ENCODE results near the gene ZNF280C. TPM values are rescaled to one million over a fixed set of nuclear protein-coding genes. Genes with fewer than 3 reads are reported as not detected.

ZNF280C gene
- total RNA-seq, 1 donor from 2014 or later = 5.5 TPM

GRCh38 chrX:130186651-130187050 lies 82.0 kb downstream of the ZNF280C start:
- intact Hi-C loops (cut with DNase I) = no loop called here
- DNase-seq (ENCODE audit: low spot score) (no peak), ATAC-seq (no peak)

GRCh38 chrX:130184857-130185256 lies 83.8 kb downstream of the ZNF280C start:
- ATAC-seq = no peak

GRCh38 chrX:130184168-130184567 lies 84.5 kb downstream of the ZNF280C start:
- no peak for DNase-seq (ENCODE audit: low spot score)
- ATAC-seq = no peak
- intact Hi-C loops (cut with DNase I) = no loop called here

More at GRCh38 chrX:130184857-130185256, 83.8 kb downstream of the ZNF280C start:
- intact Hi-C loops (cut with DNase I) = no loop called here
- no peak for DNase-seq (ENCODE audit: low spot score)

GRCh38 chrX:130179579-130180215 lies 89.0 kb downstream of the ZNF280C start:
- DNase-seq (ENCODE audit: low spot score) (no peak), ATAC-seq (no peak)
- intact Hi-C loops (cut with DNase I) = no loop called here

GRCh38 chrX:130179170-130179569 lies 89.5 kb downstream of the ZNF280C start:
- intact Hi-C loops (cut with DNase I) = no loop called here
- DNase-seq (ENCODE audit: low spot score) (no peak), ATAC-seq (no peak)

GRCh38 chrX:130176942-130177341 lies 91.8 kb downstream of the ZNF280C start:
- DNase-seq (ENCODE audit: low spot score) = no peak
- intact Hi-C loops (cut with DNase I) = no loop called here

GRCh38 chrX:130176354-130176776 lies 92.3 kb downstream of the ZNF280C start:
- ATAC-seq (no peak), DNase-seq (ENCODE audit: low spot score) (no peak)
- intact Hi-C loops (cut with DNase I) = no loop called here

More at GRCh38 chrX:130176942-130177341, 91.8 kb downstream of the ZNF280C start:
- ATAC-seq = no peak

- DNase-seq (ENCODE audit: low spot score) (no peak), ATAC-seq (no peak)
- intact Hi-C loops (cut with DNase I) = no loop called here
Measured at GRCh38 chrX:130174937-130175336, 93.8 kb downstream of the ZNF280C start.

- DNase-seq (ENCODE audit: low spot score) (no peak), ATAC-seq (peak; percentile 78)
- intact Hi-C loops (cut with DNase I) = no loop called here
Measured at GRCh38 chrX:130174045-130174704, 94.5 kb downstream of the ZNF280C start.

GRCh38 chrX:130173190-130173895 lies 95.4 kb downstream of the ZNF280C start:
- no peak for DNase-seq (ENCODE audit: low spot score)
- ATAC-seq = peak; percentile 66
- intact Hi-C loops (cut with DNase I) = no loop called here

- ATAC-seq = no peak
- intact Hi-C loops (cut with DNase I) = no loop called here
- no peak for DNase-seq (ENCODE audit: low spot score)
Measured at GRCh38 chrX:130172127-130172845, 96.4 kb downstream of the ZNF280C start.

- DNase-seq (ENCODE audit: low spot score) (no peak), ATAC-seq (peak; percentile 46)
- intact Hi-C loops (cut with DNase I) = no loop called here
Measured at GRCh38 chrX:130171446-130172126, 97.1 kb downstream of the ZNF280C start, which contains the start of gene RAB33A. RAB33A (plus strand) TSS chrX:130171962; CDS start chrX:130172063, 101 bp downstream.

GRCh38 chrX:130170752-130171445 lies 97.8 kb downstream of the ZNF280C start:
- ATAC-seq = peak; percentile 7
- no peak for DNase-seq (ENCODE audit: low spot score)

GRCh38 chrX:130167040-130167439 lies 101.7 kb downstream of the ZNF280C start:
- DNase-seq (ENCODE audit: low spot score) (no peak), ATAC-seq (no peak)
- intact Hi-C loops (cut with DNase I) = no loop called here

More at GRCh38 chrX:130170752-130171445, 97.8 kb downstream of the ZNF280C start:
- intact Hi-C loops (cut with DNase I) = no loop called here

GRCh38 chrX:130166503-130166777 lies 102.3 kb downstream of the ZNF280C start:
- intact Hi-C loops (cut with DNase I) = no loop called here
- no peak for ATAC-seq
- DNase-seq (ENCODE audit: low spot score) = no peak

- DNase-seq (ENCODE audit: low spot score) (peak; percentile 93), ATAC-seq (peak; percentile 98)
- intact Hi-C loops (cut with DNase I) = no loop called here
Measured at GRCh38 chrX:130165703-130166502, 102.8 kb downstream of the ZNF280C start, which contains the start of gene AIFM1. AIFM1 (minus strand) TSS chrX:130165841; CDS start chrX:130165656, 185 bp downstream.

GRCh38 chrX:130165181-130165702 lies 103.5 kb downstream of the ZNF280C start:
- ATAC-seq (no peak), DNase-seq (ENCODE audit: low spot score) (no peak)
- intact Hi-C loops (cut with DNase I) = no loop called here
